Mammary epithelial cell (primary cell): Measurements from ENCODE around the gene KBTBD7.

Experiments used
- EZH2 ChIP-seq: IDR thresholded peaks from 2 replicates; pipeline ENCODE4 v1.6.1; 2012; ENCODE audit warnings: low read length, inconsistent platforms, borderline replicate concordance
- TF ChIP-seq, protein P1 (sequence below), 2 donors: IDR thresholded peaks in 1 of 2; conservative IDR thresholded peaks in 1 of 2; 2 replicates each; pipeline ENCODE4 v1.5.1; 2011 to 2012; ENCODE audit warnings: inconsistent platforms in 2 of 2, low read length in 2 of 2, mild to moderate bottlenecking in 2 of 2, control low read depth in 1 of 2, low read depth in 1 of 2; ENCODE audit not compliant: insufficient read depth in 1 of 2; ENCODE audit errors: extremely low read depth in 1 of 2

DNA sequence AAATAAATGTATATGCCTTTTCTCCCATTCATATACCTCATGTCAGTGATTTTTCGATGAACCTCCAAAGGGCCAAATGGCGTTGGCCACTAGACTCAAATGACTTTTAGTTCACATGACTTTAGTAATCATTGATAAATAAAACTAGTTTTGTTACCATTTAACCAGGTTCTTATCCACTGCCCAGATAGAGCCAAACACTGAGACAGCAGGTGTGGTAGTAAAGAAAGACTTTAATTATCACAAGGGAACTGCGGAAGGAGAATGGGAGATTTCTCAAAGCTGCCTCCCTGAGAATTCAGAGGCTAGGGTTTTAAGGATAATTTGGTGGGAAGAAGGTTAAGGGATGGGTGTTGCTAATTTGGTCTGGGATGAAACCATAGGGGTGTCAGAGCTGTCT lies 42.4 kb downstream of the KBTBD7 start:
- TF ChIP-seq, protein P1, sequence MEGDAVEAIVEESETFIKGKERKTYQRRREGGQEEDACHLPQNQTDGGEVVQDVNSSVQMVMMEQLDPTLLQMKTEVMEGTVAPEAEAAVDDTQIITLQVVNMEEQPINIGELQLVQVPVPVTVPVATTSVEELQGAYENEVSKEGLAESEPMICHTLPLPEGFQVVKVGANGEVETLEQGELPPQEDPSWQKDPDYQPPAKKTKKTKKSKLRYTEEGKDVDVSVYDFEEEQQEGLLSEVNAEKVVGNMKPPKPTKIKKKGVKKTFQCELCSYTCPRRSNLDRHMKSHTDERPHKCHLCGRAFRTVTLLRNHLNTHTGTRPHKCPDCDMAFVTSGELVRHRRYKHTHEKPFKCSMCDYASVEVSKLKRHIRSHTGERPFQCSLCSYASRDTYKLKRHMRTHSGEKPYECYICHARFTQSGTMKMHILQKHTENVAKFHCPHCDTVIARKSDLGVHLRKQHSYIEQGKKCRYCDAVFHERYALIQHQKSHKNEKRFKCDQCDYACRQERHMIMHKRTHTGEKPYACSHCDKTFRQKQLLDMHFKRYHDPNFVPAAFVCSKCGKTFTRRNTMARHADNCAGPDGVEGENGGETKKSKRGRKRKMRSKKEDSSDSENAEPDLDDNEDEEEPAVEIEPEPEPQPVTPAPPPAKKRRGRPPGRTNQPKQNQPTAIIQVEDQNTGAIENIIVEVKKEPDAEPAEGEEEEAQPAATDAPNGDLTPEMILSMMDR (conservative IDR thresholded peaks at IDR 0.05 in 1 of 2, IDR thresholded peaks at IDR 0.05 in 1 of 2; ENCODE audit: extremely low read depth in 1 of 2, insufficient read depth in 1 of 2, low read depth in 1 of 2, low read length in 2 of 2): no peak
- no peak for TF ChIP-seq EZH2
